Dermis microvascular lymphatic vessel endothelial cell (primary cell): ENCODE results near the gene DGCR6L. TPM values are rescaled to one million over a fixed set of nuclear protein-coding genes. Genes with fewer than 3 reads are reported as not detected.
"Not testable (repeated sequence)": the region's sequence is repeated elsewhere in the genome, so short reads cannot be mapped to it uniquely, and the experiment has no call there.

ENCODE experiments used
- DNase-seq, 2 donors: peaks; one replicate each; pipeline versions ENCODE4 v3.0.0 to v3.0.0-alpha.2; 2010; ENCODE audit warnings: low read depth in 2 of 2
- total RNA-seq: library from RNA; depleted of rRNA; stranded (reverse); fragments of >200 nt; gene quantifications from 2 replicates; pipeline ENCODE4 v1.2.1, GENCODE V29; 2014

Gene DGCR6L
- total RNA-seq, 1 donor from 2014 or later, result 33.9 TPM

GRCh38 chr22:20292108-20292507 is 27.8 kb downstream of the DGCR6L start:
- DNase-seq, result no peak

DNA sequence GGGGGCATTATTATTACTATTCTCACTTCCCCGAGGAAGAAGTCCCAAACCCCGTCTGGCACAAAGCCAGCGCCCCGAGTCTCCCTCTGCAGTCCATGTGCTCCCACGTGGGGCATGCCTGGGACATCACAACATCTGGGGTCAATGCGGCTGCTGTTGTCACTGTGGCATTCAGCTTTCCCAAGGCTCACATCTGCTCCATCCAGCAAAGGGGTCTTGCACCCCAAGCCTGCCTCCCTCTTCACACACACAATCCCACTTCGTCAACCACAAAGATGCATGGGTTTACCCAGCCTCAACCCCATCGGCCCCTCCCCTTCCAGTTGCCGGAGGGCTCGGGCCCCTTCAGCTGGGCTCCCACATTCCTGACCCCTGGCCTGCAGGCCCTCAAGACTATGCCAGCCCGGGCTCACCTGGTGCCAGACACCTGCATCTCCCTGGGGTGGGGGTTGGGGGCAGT is 28.2 kb downstream of the DGCR6L start:
- DNase-seq, result no peak

DNA sequence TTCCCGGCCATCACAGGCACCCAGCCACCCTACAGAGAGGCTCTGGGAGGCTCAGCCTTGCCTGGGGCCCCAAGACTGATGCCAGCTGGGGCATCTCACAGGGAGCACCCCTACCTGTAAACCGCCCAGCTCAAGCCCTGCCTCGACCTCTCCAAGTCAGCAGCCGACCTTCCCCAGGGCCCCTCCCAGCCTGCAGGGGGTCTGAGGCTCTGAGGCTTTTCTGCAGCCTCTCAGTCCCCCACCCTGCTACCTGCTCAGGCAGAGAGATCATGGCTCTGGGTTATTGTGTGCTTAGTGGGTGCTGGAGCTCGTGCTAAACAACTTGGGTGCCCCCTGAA is 28.6 kb downstream of the DGCR6L start:
- no peak for DNase-seq

DNA sequence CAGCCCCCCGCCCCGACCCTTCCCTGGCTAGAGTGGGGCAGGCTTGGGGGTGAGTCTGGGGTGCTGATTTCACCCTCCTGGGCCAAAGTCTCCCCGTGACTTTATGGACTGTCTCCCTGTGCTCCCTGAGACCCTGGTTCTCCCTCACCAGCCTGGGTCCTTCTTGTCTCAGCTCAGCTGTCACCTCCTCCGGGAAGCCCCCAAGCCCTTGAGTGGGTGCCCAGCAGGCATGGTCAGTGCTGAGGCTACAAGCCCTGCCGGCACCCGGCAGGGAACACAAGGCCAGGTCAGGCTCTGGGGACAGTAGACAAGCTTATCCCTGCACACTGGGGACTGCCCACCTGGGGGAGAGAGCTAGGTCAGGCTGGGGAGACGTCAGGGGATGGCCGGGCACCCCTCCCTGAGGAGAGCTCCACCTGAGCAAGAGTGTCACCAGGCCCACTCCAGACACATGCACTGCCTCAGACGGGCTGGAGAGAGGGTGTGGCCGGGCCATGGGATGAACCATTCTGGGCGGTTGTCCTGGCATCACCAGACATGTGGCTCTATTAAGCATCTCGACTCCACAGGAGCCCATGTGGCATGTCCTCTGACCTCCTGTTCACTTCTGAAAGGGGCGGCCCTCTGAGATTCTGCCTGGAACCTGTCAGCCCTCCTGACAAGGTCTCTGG is 29.1 kb downstream of the DGCR6L start:
- no peak for DNase-seq

DNA sequence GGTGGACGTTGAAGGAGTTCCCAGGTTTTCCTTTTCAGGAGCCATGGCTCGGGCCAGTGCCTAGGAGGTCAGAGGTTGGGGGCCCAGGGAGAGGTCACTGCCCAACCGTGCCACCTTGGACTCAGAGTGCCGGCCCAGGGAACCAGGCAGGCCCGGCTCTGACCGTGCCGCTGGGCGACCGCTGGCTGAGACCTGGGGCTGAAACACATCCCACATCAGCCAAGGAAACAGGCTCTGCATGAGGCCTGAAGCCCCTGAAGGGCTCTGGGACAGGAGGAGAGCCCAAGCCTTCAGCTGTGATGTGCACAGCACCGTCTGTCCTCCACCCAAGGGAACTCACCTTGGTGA is 29.8 kb downstream of the DGCR6L start:
- no peak for DNase-seq

- DNase-seq, result not testable (repeated sequence)
Observed at GRCh38 chr22:20289182-20290044, 30.4 kb downstream of the DGCR6L start.

DNA sequence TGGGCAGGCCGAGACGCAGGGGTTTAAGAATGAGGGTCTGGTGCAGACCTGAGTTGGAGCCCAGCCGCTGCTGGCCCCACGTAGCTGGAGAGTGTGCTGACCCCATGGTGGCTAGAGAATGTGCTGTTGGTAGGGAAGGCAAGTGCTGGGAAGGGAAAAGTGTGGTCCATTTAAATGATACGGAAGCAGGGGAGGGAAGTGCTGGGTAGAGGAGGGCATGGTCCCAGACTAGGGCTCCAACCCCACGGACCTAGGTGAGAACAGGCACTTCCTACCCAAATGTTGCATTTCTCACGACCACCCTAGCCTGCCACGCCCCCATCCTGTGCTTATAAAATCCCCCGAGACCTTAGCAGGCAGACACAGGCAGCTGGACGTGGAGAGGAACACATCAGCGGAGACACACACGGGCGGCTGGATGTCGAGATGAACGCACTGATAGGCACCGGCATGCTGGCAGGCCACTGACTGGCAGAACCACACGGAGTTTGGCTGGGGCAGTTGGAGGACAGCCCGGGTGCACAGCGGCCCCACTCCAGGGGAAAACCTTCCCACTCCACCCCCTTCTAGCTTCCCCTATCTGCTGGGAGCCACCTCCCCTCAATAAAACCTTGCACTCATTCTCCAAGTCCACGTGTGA is 33.0 kb downstream of the DGCR6L start:
- DNase-seq, result not testable (repeated sequence)

- DNase-seq, result not testable (repeated sequence)
Observed at GRCh38 chr22:20286312-20286660, 33.6 kb downstream of the DGCR6L start.

GRCh38 chr22:20285473-20286311 is 34.2 kb downstream of the DGCR6L start:
- peak in 1 of 2 donors; percentile 42 for DNase-seq

DNA sequence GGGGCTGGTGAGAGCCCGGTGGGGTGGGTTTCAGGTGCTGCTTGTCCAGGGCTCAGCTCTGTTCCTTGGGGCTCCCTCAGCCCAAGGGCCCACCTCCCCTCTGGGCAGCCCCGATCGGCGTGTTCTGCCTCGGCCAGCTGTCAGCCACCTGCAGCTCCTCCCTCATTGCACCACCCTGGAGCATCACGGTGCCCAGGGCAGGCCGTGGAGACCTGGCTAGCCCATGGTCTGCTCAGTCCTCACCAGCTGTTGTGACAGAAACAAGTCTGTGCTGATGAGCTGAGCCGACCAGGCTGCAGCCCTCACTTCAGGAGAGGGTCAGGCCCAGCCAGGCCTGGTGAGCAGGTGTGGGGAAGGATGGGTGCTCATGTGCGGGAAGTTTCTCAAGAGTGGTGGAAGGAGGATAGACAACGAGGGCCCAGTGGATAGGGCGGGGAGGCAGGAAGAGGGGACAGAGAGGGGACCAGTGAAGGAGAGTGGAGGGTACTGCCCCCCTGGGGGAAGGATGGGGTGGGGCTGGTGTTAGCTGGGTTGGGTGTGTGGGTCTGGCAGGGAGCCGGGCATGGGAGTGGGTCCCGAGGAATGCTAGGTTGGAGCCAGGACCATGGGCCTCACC is 35.3 kb downstream of the DGCR6L start:
- no peak for DNase-seq

- no peak for DNase-seq
Observed at GRCh38 chr22:20283674-20284066, 36.2 kb downstream of the DGCR6L start.

DNA sequence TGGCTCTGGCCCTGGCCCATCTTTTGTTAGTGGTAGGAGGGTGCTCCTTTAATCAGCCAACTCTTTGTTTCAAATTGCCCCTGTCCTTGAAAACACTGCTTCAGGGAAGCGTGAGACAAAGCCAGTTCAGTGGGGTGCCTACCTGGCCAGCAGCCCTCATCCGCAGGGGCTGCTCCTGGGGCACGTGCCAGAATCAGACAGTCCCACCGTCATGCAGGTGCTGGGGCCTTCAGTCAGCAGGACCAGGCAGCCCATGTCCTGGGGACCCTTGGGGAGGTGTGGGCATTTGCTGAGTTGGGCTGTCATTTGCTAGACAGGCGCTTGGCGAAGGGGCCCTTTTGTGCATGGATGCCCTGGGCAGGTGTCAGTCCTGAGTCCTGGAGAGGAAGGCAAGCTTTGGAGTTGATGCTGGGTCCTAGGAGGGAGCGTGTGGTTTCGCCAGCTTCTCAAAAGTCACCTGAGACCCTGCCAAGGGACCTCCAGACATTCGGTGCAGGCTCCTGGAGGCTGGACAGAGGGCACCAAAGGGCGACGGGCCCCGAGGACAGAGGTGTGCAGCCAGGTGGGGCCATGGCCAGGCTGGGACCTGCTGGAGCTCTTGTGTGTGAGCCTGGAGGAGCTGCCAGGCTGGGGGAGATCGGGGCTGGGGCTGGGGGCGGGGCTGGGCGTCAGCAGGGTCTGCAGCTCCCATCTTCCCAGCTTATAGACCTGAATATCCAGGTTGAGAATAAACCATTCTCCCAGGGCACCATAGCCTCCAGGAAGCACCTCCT is 36.8 kb downstream of the DGCR6L start:
- DNase-seq, result no peak

DNA sequence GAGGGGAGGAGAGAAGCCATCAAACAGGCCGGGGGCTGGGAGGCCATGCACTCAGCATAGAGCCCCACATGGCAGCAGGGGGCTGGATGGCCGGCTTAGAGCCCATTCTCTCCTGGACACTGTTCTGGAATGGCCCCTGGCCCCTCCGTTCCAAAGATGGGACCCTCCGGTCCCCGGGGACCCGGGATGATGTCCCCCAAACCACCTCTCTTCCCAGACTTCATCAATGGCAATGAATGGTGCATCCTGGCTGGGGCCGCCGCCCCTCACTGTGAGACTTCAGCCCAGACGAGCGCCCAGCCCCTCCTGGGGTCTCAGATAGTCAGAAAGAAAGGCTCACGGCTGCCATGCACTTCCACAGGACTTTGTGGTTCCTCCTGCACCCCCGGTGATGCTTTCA is 38.0 kb downstream of the DGCR6L start:
- DNase-seq, result no peak

- not testable (repeated sequence) for DNase-seq
Observed at GRCh38 chr22:20281473-20281872, 38.4 kb downstream of the DGCR6L start.

- no peak for DNase-seq
Observed at GRCh38 chr22:20280866-20281265, 39.0 kb downstream of the DGCR6L start.

GRCh38 chr22:20280163-20280562 is 39.7 kb downstream of the DGCR6L start:
- DNase-seq, result not testable (repeated sequence)

- no peak for DNase-seq
Observed at GRCh38 chr22:20279662-20280134, 40.2 kb downstream of the DGCR6L start.

- DNase-seq, result not testable (repeated sequence)
Observed at GRCh38 chr22:20278726-20279490, 41.0 kb downstream of the DGCR6L start.

GRCh38 chr22:20277936-20278635 is 41.8 kb downstream of the DGCR6L start:
- not testable (repeated sequence) for DNase-seq
